ENCODE data around the gene ADAMTS9. TPM values are rescaled to one million over a fixed set of nuclear protein-coding genes. Genes with fewer than 3 reads are reported as not detected.
A peak's percentile ranks its signal among the peaks of the same experiment; 100 is the strongest.

Gene ADAMTS9
- total RNA-seq, 4 donors from 2014 or later: 5.1 to 52.0 (median 9.5) TPM

DNA sequence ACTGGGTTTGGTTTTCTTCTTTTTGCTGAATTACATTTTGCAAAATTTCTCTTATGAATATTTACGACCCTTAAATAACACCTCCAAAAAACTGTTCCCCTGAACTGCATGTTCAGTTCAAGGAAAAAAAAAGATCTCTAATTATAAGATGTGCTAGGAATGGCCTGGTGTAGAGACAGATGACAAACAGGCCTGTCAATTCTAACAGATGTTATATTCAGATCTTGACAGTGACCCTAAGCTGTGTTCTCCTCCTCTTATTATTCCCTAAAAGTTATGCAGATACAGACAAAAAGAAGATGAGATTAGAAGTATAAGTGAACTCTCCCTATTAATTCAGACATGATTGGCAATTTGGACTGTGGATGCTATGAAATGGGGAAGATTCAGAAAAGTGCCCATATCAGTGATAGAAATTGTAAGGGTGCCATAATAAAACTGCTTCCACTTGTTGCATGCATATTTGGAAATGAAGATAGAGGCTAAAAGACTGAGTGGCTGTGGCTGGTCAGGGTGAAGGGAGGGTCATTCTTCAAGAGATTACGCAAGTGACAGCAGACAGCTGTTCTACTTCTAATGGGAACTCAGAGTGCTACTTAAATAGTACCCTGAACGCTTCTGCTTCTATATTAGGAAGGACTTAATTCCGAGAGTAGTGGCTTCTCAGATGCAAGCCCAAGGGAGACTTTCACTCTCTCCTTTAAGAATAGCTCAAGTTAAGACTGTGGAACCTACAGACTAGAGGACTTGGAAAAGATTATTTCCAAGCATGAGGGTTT is 75.5 kb downstream of the ADAMTS9 start:
- Histone ChIP-seq H3K4me1 (no peaks in the 10 kb centered on the region), H3K27me3 (no peaks in the 10 kb centered on the region), H3K36me3 (no peaks in the 10 kb centered on the region), H3K4me3 (no peak overlapping the region), H3K9me3 (no peaks in the 10 kb centered on the region), H3K27ac (peak overlapping the region in 2 of 4 donors; percentile 26 to 70)
- no peak for DNase-seq
- TF ChIP-seq, protein P1, sequence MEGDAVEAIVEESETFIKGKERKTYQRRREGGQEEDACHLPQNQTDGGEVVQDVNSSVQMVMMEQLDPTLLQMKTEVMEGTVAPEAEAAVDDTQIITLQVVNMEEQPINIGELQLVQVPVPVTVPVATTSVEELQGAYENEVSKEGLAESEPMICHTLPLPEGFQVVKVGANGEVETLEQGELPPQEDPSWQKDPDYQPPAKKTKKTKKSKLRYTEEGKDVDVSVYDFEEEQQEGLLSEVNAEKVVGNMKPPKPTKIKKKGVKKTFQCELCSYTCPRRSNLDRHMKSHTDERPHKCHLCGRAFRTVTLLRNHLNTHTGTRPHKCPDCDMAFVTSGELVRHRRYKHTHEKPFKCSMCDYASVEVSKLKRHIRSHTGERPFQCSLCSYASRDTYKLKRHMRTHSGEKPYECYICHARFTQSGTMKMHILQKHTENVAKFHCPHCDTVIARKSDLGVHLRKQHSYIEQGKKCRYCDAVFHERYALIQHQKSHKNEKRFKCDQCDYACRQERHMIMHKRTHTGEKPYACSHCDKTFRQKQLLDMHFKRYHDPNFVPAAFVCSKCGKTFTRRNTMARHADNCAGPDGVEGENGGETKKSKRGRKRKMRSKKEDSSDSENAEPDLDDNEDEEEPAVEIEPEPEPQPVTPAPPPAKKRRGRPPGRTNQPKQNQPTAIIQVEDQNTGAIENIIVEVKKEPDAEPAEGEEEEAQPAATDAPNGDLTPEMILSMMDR (IDR thresholded peaks at IDR 0.05): no peak
- TF ChIP-seq POLR2A (IDR thresholded peaks at IDR 0.05): no peak

DNA sequence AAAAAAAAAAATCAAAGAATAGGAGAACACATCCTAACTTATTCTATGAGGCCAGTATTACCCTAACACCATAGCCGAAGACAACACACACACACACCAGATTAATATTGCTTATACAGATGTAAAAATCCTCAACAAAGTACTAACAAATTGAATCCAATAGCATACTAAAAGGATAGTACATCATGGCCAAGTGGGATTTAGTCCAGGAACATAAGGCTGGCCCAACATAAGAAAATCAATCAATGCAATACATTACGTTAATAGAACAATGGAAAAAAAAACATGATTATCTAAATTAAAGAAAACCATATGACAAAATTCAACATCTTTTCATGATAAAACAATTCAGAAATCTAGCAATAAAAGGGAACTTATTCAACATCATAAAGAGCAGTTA is 79.1 kb downstream of the ADAMTS9 start:
- Histone ChIP-seq H3K36me3 (no peaks in the 10 kb centered on the region), H3K27ac (no peak overlapping the region), H3K4me1 (no peaks in the 10 kb centered on the region), H3K27me3 (no peaks in the 10 kb centered on the region), H3K9me3 (no peaks in the 10 kb centered on the region), H3K4me3 (no peak overlapping the region)
- DNase-seq: no peak
- no peak for TF ChIP-seq POLR2A (IDR thresholded peaks at IDR 0.05)
- TF ChIP-seq, protein P1 (IDR thresholded peaks at IDR 0.05): no peak

DNA sequence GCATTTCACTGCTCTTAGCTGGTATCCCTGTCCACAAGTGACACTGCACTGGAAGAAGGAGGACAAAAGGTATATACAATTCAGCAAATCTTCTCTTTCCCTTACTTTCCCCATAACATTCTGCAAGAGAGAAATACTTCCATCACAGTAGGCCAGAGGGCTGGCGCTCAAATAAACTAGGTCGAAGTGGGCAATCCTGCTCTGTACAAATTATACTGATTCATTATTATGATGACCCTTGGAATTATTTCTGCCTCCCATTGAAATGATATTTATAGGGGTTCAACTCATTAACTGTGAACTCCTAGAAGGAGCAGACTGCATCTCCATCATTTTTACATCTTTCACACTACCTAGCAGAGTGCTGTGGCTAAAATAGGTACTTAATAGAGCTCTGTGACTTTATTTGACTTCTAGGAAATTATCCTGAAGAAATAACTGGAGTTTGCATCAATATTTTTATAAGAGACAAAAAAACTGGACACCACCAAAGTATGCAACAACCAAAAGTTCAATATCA is 80.7 kb downstream of the ADAMTS9 start:
- no peaks in the 10 kb centered on the region for H3K36me3 ChIP-seq
- TF ChIP-seq, protein P1 (IDR thresholded peaks at IDR 0.05): no peak
- no peak for TF ChIP-seq POLR2A (IDR thresholded peaks at IDR 0.05)

DNA sequence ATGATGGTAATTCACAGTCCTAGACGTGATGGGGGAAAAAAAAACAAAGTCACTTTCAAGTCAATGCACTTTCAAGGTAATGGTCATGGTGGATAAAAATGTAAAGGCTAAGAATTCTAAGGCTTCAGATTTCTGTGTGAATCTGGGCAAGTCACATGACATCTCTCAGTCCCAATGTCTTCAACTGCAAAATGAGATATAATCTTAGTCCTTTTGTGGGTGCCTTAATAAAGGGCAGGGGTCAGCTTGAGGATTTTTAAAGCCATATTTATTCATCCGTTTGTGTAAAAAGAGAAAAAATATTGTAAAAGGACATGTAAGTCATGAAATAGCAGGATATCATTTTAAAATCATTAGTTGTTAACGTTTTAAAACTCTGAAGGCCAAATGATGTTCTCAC is 83.5 kb downstream of the ADAMTS9 start:
- Histone ChIP-seq H3K9me3 (no peaks in the 10 kb centered on the region), H3K4me3 (no peak overlapping the region), H3K27me3 (no peaks in the 10 kb centered on the region), H3K4me1 (no peaks in the 10 kb centered on the region), H3K27ac (no peak overlapping the region), H3K36me3 (no peaks in the 10 kb centered on the region)
- no peak for DNase-seq
- TF ChIP-seq, protein P1 (IDR thresholded peaks at IDR 0.05): no peak

More for the DNA sequence above, 80.7 kb downstream of the ADAMTS9 start:
- no peak overlapping the region for H3K27ac ChIP-seq
- no peaks in the 10 kb centered on the region for H3K9me3 ChIP-seq
- H3K27me3 ChIP-seq: no peaks in the 10 kb centered on the region
- no peak for DNase-seq
- no peaks in the 10 kb centered on the region for H3K4me1 ChIP-seq
- no peak overlapping the region for H3K4me3 ChIP-seq

DNA sequence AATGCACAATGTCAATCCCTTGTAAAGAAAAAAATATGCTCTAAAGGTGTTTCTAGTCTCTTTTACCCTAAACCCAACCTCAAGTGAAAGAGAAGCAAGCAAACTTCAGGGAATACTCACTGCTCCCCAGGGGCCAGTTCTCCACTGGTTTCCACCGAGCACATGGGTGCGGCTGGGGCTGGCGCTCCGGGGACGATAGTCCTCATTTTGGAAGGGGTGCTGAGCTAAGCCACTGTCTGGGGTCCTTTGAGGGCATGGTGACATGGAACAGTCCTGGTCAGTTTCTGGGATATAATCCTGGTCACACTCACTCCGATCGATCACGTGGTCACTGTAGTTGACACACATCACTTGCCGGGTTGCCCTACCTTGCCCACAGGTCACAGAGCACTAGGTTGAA is 86.0 kb downstream of the ADAMTS9 start:
- H3K27me3 ChIP-seq: no peaks in the 10 kb centered on the region
- TF ChIP-seq POLR2A (IDR thresholded peaks at IDR 0.05): no peak
- H3K4me3 ChIP-seq: no peak overlapping the region

DNA sequence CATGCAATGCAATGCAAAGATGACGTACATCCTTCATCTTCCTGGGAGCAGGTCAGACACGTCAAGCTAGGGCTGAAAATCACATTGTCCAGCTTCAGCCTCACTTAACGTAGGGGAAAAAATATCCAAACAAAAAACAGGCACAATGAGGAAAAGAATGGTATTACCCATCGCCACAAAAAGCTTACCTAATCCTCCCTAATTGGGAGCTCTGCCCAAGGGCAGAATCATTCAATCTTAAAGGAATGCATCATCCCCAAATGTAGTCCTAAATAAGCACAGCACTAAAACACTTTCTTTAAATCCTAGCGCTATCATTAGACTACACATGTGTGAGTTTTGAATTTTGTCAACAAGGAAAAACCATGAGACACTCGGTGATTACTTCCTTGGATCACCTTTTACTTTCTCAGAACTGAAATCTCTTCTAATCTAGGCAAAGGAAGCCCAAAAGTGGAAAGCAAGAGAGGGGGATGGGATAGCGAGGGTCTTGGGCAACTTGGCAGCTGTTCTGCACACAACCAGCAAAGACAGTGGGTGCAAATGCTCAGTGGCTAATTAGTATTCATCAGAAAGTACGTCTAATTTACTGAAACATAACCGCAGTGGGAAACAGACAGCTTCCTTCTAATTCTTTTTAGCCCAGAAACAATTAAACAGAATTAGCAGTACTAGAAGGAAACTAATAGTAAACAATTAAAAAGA is 87.4 kb downstream of the ADAMTS9 start:
- no peak for DNase-seq
- no peaks in the 10 kb centered on the region for H3K4me1 ChIP-seq

More for the DNA sequence above, 86.0 kb downstream of the ADAMTS9 start:
- no peaks in the 10 kb centered on the region for H3K36me3 ChIP-seq
- DNase-seq: no peak
- H3K4me1 ChIP-seq: no peaks in the 10 kb centered on the region
- H3K9me3 ChIP-seq: no peaks in the 10 kb centered on the region
- H3K27ac ChIP-seq: no peak overlapping the region

More for the DNA sequence above, 87.4 kb downstream of the ADAMTS9 start:
- Histone ChIP-seq H3K27ac (no peak overlapping the region), H3K9me3 (no peaks in the 10 kb centered on the region), H3K36me3 (no peaks in the 10 kb centered on the region), H3K27me3 (no peaks in the 10 kb centered on the region), H3K4me3 (no peak overlapping the region)
- TF ChIP-seq, protein P1 (IDR thresholded peaks at IDR 0.05): no peak
- no peak for TF ChIP-seq POLR2A (IDR thresholded peaks at IDR 0.05)
